CD14-positive monocyte (primary cell): Measurements from ENCODE around the gene JCHAIN. TPM values are rescaled to one million over a fixed set of nuclear protein-coding genes. Genes with fewer than 3 reads are reported as not detected.

ENCODE experiments used
- DNase-seq, 3 donors: peaks; one replicate each; pipeline ENCODE4 v3.0.0-alpha.2; 2011 to 2022
- H2AFZ ChIP-seq: 2 replicates; pipeline ENCODE4 v1.6.0; 2012; ENCODE audit warnings: mild to moderate bottlenecking, low read depth, low read length, inconsistent platforms; ENCODE audit not compliant: insufficient read depth, poor library complexity, severe bottlenecking
- H3K27ac ChIP-seq, 2 donors: 1 replicate in 1 of 2; 2 replicates in 1 of 2; pipeline ENCODE4 v1.5.1; 2012 to 2013; ENCODE audit warnings: low read length in 2 of 2, control low read depth in 1 of 2, inconsistent platforms in 1 of 2, low read depth in 1 of 2, mild to moderate bottlenecking in 1 of 2
- H3K27me3 ChIP-seq, 2 donors: one replicate each; pipeline versions ENCODE4 v1.6.0 to v1.6.1; 2011 to 2013; ENCODE audit warnings: low read length in 2 of 2; ENCODE audit not compliant: control insufficient read depth in 2 of 2, insufficient read depth in 2 of 2
- H3K36me3 ChIP-seq, 2 donors: replicated peaks in 1 of 2; 1 replicate in 1 of 2; 2 replicates in 1 of 2; pipeline versions ENCODE4 v1.5.1 to v1.6.1; 2012 to 2013; ENCODE audit warnings: low read length in 2 of 2, control low read depth in 1 of 2, inconsistent platforms in 1 of 2, mild to moderate bottlenecking in 1 of 2; ENCODE audit not compliant: insufficient read depth in 2 of 2, control insufficient read depth in 1 of 2
- H3K4me1 ChIP-seq, 2 donors: 1 replicate in 1 of 2; 2 replicates in 1 of 2; pipeline versions ENCODE4 v1.5.1 to v1.6.1; 2012 to 2013; ENCODE audit warnings: low read length in 2 of 2, control low read depth in 1 of 2, inconsistent platforms in 1 of 2, mild to moderate bottlenecking in 1 of 2, moderate library complexity in 1 of 2; ENCODE audit not compliant: insufficient read depth in 2 of 2, control insufficient read depth in 1 of 2
- H3K4me2 ChIP-seq: replicated peaks from 2 replicates; pipeline ENCODE3; 2012; ENCODE audit warnings: low read length, moderate library complexity, mild to moderate bottlenecking; ENCODE audit not compliant: poor library complexity, severe bottlenecking; ENCODE audit errors: extremely low read depth
- H3K4me3 ChIP-seq, 3 experiments: fragments of 200-600 bp in 1 of 3; sonication (generic) in 1 of 3; replicated peaks in 1 of 3; 1 replicate in 2 of 3; 2 replicates in 1 of 3; pipeline ENCODE4 v1.5.1; 2011 to 2013; ENCODE audit warnings: low read length in 3 of 3, mild to moderate bottlenecking in 3 of 3, control low read depth in 2 of 3, low read depth in 2 of 3, inconsistent platforms in 1 of 3, moderate library complexity in 1 of 3
- H3K79me2 ChIP-seq: 2 replicates; pipeline ENCODE4 v1.6.0; 2012; ENCODE audit warnings: mild to moderate bottlenecking, control low read depth, inconsistent platforms, low read length, moderate library complexity; ENCODE audit not compliant: insufficient read depth
- H3K9ac ChIP-seq: 2 replicates; pipeline ENCODE4 v1.6.0; 2017; ENCODE audit warnings: low read length, mild to moderate bottlenecking; ENCODE audit not compliant: insufficient read depth, poor library complexity, severe bottlenecking
- H3K9me3 ChIP-seq, 2 donors: replicated peaks in 1 of 2; 1 replicate in 1 of 2; 2 replicates in 1 of 2; pipeline versions ENCODE4 v1.5.1 to v1.6.1; 2012 to 2013; ENCODE audit warnings: low read length in 2 of 2, control low read depth in 1 of 2; ENCODE audit not compliant: control insufficient read depth in 1 of 2, insufficient read depth in 1 of 2
- H4K20me1 ChIP-seq: 2 replicates; pipeline ENCODE4 v1.6.0; 2012; ENCODE audit warnings: mild to moderate bottlenecking, low read length, control low read depth, moderate library complexity; ENCODE audit not compliant: insufficient read depth
- H3K27ac Mint-ChIP-seq, 7 donors: one replicate each; pipeline ENCODE4 v1.8.0; 2020; ENCODE audit warnings: mild to moderate bottlenecking in 7 of 7, mixed read lengths in 7 of 7, moderate library complexity in 6 of 7, inconsistent platforms in 2 of 7
- H3K27me3 Mint-ChIP-seq, 3 donors: one replicate each; pipeline ENCODE4 v1.8.0; 2021 to 2022; ENCODE audit warnings: low read depth in 3 of 3, mild to moderate bottlenecking in 3 of 3, mixed read lengths in 3 of 3, moderate library complexity in 3 of 3, inconsistent platforms in 1 of 3
- H3K36me3 Mint-ChIP-seq, 2 donors: one replicate each; pipeline ENCODE4 v1.8.0; 2020; ENCODE audit warnings: mixed read lengths in 2 of 2, inconsistent platforms in 1 of 2, mild to moderate bottlenecking in 1 of 2
- H3K4me1 Mint-ChIP-seq: one replicate; pipeline ENCODE4 v1.8.0; 2020; ENCODE audit warnings: mild to moderate bottlenecking, mixed read lengths
- H3K4me3 Mint-ChIP-seq, 2 donors: one replicate each; pipeline ENCODE4 v1.8.0; 2020; ENCODE audit warnings: mild to moderate bottlenecking in 2 of 2, mixed read lengths in 2 of 2, moderate library complexity in 1 of 2
- H3K9me3 Mint-ChIP-seq, 7 donors: one replicate each; pipeline ENCODE4 v1.8.0; 2020 to 2022; ENCODE audit warnings: mixed read lengths in 7 of 7, mild to moderate bottlenecking in 6 of 7, moderate library complexity in 6 of 7, inconsistent platforms in 2 of 7
- WGBS: methylation state at CpG from one replicate; pipeline ENCODE4 v1.1.5; 2013; ENCODE audit warnings: missing lambda C conversion rate; ENCODE audit not compliant: insufficient coverage; 5-methylcytosine and 5-hydroxymethylcytosine counted together
- intact Hi-C, 2 donors: fragments of 100-400 bp; cut with micrococcal nuclease; formaldehyde crosslinking; loops; one replicate each; pipeline versions ENCODE4 v1.15.0 to v1.15.1; 2023
- polyA plus RNA-seq, 3 donors: library from polyadenylated mRNA; depleted of rRNA in 1 of 3; unstranded in 2 of 3; stranded (reverse) in 1 of 3; fragments of 300-500 nt in 2 of 3; fragments of >200 nt in 1 of 3; fragmentation: Illumina TruSeq in 2 of 3; gene quantifications; 1 replicate in 2 of 3; 2 replicates in 1 of 3; pipeline ENCODE4 v1.2.3, GENCODE V29; 2012 to 2021
- TF ChIP-seq, protein P1 (sequence below): fragments of 200-600 bp; IDR thresholded peaks from one replicate; pipeline ENCODE4 v1.8.0; 2022; ENCODE audit warnings: antibody characterized with exemption, mild to moderate bottlenecking

JCHAIN gene
- polyA plus RNA-seq, 3 donors, result 0.41 to 6.0 (median 1.9) TPM

- no peaks in the 10 kb centered on the region for H3K4me1 Mint-ChIP-seq
- no peak within 1 kb of the TSS for H3K27ac Mint-ChIP-seq
- no peaks in the 10 kb centered on the region for H3K36me3 Mint-ChIP-seq
- Histone ChIP-seq H3K4me2 (no peak within 1 kb of the TSS), H3K27me3 (no peaks in the 10 kb centered on the region), H3K9me3 (no peaks in the 10 kb centered on the region), H3K36me3 (no peaks in the 10 kb centered on the region), H3K9ac (no peak within 1 kb of the TSS), H3K27ac (no peak within 1 kb of the TSS), H4K20me1 (no peaks in the 10 kb centered on the region), H3K4me3 (no peak within 1 kb of the TSS), H3K4me1 (no peaks in the 10 kb centered on the region), H2AFZ (no peak within 1 kb of the TSS), H3K79me2 (no peaks in the 10 kb centered on the region)
- H3K9me3 Mint-ChIP-seq, result no peaks in the 10 kb centered on the region
- TF ChIP-seq, protein P1, sequence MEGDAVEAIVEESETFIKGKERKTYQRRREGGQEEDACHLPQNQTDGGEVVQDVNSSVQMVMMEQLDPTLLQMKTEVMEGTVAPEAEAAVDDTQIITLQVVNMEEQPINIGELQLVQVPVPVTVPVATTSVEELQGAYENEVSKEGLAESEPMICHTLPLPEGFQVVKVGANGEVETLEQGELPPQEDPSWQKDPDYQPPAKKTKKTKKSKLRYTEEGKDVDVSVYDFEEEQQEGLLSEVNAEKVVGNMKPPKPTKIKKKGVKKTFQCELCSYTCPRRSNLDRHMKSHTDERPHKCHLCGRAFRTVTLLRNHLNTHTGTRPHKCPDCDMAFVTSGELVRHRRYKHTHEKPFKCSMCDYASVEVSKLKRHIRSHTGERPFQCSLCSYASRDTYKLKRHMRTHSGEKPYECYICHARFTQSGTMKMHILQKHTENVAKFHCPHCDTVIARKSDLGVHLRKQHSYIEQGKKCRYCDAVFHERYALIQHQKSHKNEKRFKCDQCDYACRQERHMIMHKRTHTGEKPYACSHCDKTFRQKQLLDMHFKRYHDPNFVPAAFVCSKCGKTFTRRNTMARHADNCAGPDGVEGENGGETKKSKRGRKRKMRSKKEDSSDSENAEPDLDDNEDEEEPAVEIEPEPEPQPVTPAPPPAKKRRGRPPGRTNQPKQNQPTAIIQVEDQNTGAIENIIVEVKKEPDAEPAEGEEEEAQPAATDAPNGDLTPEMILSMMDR, result no peak
- peaks cover 0 to 3% (median 0%) of the 10 kb centered on the region in 3 donors for H3K27me3 Mint-ChIP-seq
- WGBS, result 100% methylated on average over 2 of the region's 2 CpGs
- no peak for DNase-seq
- intact Hi-C loops, result no loop called here
- H3K4me3 Mint-ChIP-seq, result no peak within 1 kb of the TSS
Observed at GRCh38 chr4:70628444-70628843, 37.9 kb downstream of the JCHAIN start, which contains the start of gene ENAM. ENAM (plus strand) TSS chr4:70628744; CDS start chr4:70629501, 757 bp downstream.

DNA sequence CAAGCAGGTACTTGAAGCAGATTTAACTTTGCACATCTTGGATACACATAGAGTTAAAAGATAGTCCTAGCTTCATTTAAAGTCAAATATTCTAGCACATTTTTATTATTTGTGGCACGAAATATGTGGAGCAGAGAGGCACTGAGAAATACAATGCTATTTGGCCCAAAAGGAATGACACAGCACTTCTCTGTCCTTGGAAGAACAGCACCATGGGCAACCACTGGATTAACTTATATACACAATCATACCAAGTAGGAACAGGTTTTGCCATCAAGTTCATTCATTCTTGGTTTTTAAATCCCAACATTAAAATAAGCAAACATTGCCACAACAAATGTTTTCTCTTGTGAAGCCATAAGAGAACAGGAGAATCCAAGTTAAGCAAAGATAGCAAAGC, 38.7 kb downstream of the JCHAIN start:
- no peaks in the 10 kb centered on the region for H3K36me3 ChIP-seq
- no peak overlapping the region for H3K27ac ChIP-seq
- H3K9me3 ChIP-seq, result no peaks in the 10 kb centered on the region
- H2AFZ ChIP-seq, result no peak overlapping the region
- no peak overlapping the region for H3K27ac Mint-ChIP-seq
- H3K27me3 ChIP-seq, result no peaks in the 10 kb centered on the region
- intact Hi-C loops, result no loop called here
- TF ChIP-seq, protein P1, result no peak
- H3K9ac ChIP-seq, result no peak overlapping the region
- no peaks in the 10 kb centered on the region for H3K4me1 ChIP-seq
- H3K4me2 ChIP-seq, result no peak overlapping the region
- no CpG with 5 or more reads among the region's 1 CpG for WGBS
- no peaks in the 10 kb centered on the region for H4K20me1 ChIP-seq
- peaks cover 0 to 3% (median 0%) of the 10 kb centered on the region in 3 donors for H3K27me3 Mint-ChIP-seq
- H3K4me3 ChIP-seq, result no peak overlapping the region
- no peaks in the 10 kb centered on the region for H3K9me3 Mint-ChIP-seq
- H3K4me1 Mint-ChIP-seq, result no peaks in the 10 kb centered on the region
- DNase-seq, result no peak
- H3K79me2 ChIP-seq, result no peaks in the 10 kb centered on the region
- H3K4me3 Mint-ChIP-seq, result no peak overlapping the region
- no peaks in the 10 kb centered on the region for H3K36me3 Mint-ChIP-seq
